ENCODE results near the gene CHCHD2. TPM values are rescaled to one million over a fixed set of nuclear protein-coding genes. Genes with fewer than 3 reads are reported as not detected.
A peak's percentile ranks its signal among the peaks of the same experiment; 100 is the strongest.

Gene CHCHD2
- total and polyA plus RNA-seq, 2 of the 8 experiments (the other 6 are each of a cell fraction or from before 2014, with no cell fraction given): 112 to 300 TPM

GRCh38 chr7:56092789-56093531, 13.3 kb downstream of the CHCHD2 start, which contains the start of gene PHKG1:
Gene PHKG1 (minus strand): TSS chr7:56092952. CDS start chr7:56088941, 4,011 bp downstream.
- H3K9me3 ChIP-seq (ENCODE audit: insufficient read depth in 2 of 2, low read depth in 1 of 2, low read length in 1 of 2): peaks cover 0 to 3% of the 10 kb centered on the region in 2 experiments; a peak in 2 of 4 replicates
- H3K23me2 ChIP-seq (ENCODE audit: low read depth, low read length): no peaks in the 10 kb centered on the region
- no peak within 1 kb of the TSS for H3K4me2 ChIP-seq (ENCODE audit: insufficient read depth in 1 of 2, low read depth in 2 of 2, low read length in 2 of 2)
- H4K8ac ChIP-seq (ENCODE audit: extremely low read depth, insufficient read depth, low read length): no peak within 1 kb of the TSS
- H3K4me1 ChIP-seq (replicated peaks in 1 of 4; ENCODE audit: control insufficient read depth in 3 of 4, insufficient read depth in 4 of 4, low read length in 3 of 4): no peaks in the 10 kb centered on the region
- FAIRE-seq: no peak
- no peak within 1 kb of the TSS for H2AK5ac ChIP-seq (ENCODE audit: low read depth, low read length)
- no peak within 1 kb of the TSS for H4K5ac ChIP-seq (ENCODE audit: insufficient read length, low read depth, low read length)
- no peak within 1 kb of the TSS for H2BK15ac ChIP-seq (ENCODE audit: low read length)
- H3K79me1 ChIP-seq (ENCODE audit: low read depth, low read length): no peaks in the 10 kb centered on the region
- no peak within 1 kb of the TSS for H3K14ac ChIP-seq (ENCODE audit: insufficient read length)
- no peak within 1 kb of the TSS for H3K9ac ChIP-seq (replicated peaks in 1 of 4; ENCODE audit: extremely low read depth in 1 of 4, low read depth in 3 of 4, low read length in 3 of 4)
- no peak within 1 kb of the TSS for H3K4ac ChIP-seq (replicated peaks; ENCODE audit: insufficient read length, low read depth, low read length)
- H3K79me2 ChIP-seq (ENCODE audit: control insufficient read depth in 1 of 2, insufficient read depth in 2 of 2, low read length in 2 of 2): no peaks in the 10 kb centered on the region
- no peaks in the 10 kb centered on the region for H3K36me3 ChIP-seq (ENCODE audit: control insufficient read depth in 2 of 4, insufficient read depth in 4 of 4, low read length in 3 of 4)
- H3K56ac ChIP-seq (replicated peaks; ENCODE audit: insufficient read length, low read depth, low read length): no peak within 1 kb of the TSS
- H2BK120ac ChIP-seq (replicated peaks; ENCODE audit: low read depth, low read length): no peak within 1 kb of the TSS
- H3K27ac ChIP-seq (ENCODE audit: low read depth, low read length): no peak within 1 kb of the TSS
- POLR2A ChIA-PET (ENCODE audit: partially characterized antibody): interaction anchor here (0.6 to 3.3 kb wide), 12 partner anchors 8 to 1407 kb away, joined by 3 to 18 read pairs (median 4); partner anchors contain the start of genes CCT6A and PSPH
- no peak within 1 kb of the TSS for H2BK12ac ChIP-seq (ENCODE audit: low read depth, low read length)
- WGBS, 2 experiments (ENCODE audit: extremely low coverage in 1 of 2, insufficient coverage in 1 of 2, insufficient read length in 1 of 2, insufficient replicate concordance in 2 of 2, low coverage in 1 of 2, low lambda C conversion rate in 2 of 2, missing lambda C conversion rate in 1 of 2): 85% methylated on average over 17 of the region's 19 CpGs; no CpG with 5 or more reads in 1 of the 2 experiments
- CTCF ChIA-PET (ENCODE audit: partially characterized antibody): interaction anchor here (1.0 to 3.8 kb wide), 6 partner anchors 10 to 118 kb away, joined by 3 to 23 read pairs (median 4); no protein-coding TSS in a partner anchor
- no peak within 1 kb of the TSS for H4K91ac ChIP-seq (replicated peaks; ENCODE audit: insufficient read length, low read length)
- H2BK20ac ChIP-seq (ENCODE audit: low read length): no peak within 1 kb of the TSS
- no peaks in the 10 kb centered on the region for H3K27me3 ChIP-seq (replicated peaks in 1 of 4; ENCODE audit: control insufficient read depth in 3 of 4, extremely low read depth in 1 of 4, insufficient read depth in 3 of 4, low read length in 3 of 4)
- H3K23ac ChIP-seq (ENCODE audit: insufficient read length): no peak within 1 kb of the TSS
- no peak within 1 kb of the TSS for H3K4me3 ChIP-seq (ENCODE audit: extremely low read depth in 1 of 4, insufficient read depth in 2 of 4, low read depth in 3 of 4, low read length in 4 of 4)
- no peaks in the 10 kb centered on the region for H4K20me1 ChIP-seq (replicated peaks in 1 of 2; ENCODE audit: control insufficient read depth in 1 of 2, insufficient read depth in 2 of 2, low read length in 2 of 2)
- DNase-seq (ENCODE audit: low read depth in 1 of 2, low spot score in 2 of 2): no peak
- no peak within 1 kb of the TSS for H2AFZ ChIP-seq (ENCODE audit: low read length)
- no peak within 1 kb of the TSS for H2BK5ac ChIP-seq (ENCODE audit: low read depth, low read length)
- H3K18ac ChIP-seq (ENCODE audit: extremely low read depth, low read length): no peak within 1 kb of the TSS
- TF ChIP-seq TBP (IDR thresholded peaks at IDR 0.05; ENCODE audit: low read depth, low read length) (no peak), SAP30 (IDR thresholded peaks at IDR 0.05; ENCODE audit: insufficient read depth, insufficient replicate concordance, low read length) (no peak), RNF2 (IDR thresholded peaks at IDR 0.05; ENCODE audit: borderline replicate concordance, low read depth, low read length, missing control alignments, poor library complexity, severe bottlenecking) (no peak), RAD21 (IDR thresholded peaks at IDR 0.05 in 1 of 2, conservative IDR thresholded peaks at IDR 0.05 in 1 of 2; ENCODE audit: low read depth in 2 of 2, low read length in 2 of 2) (peak; percentile 55 to 65), NRF1 (IDR thresholded peaks at IDR 0.05; ENCODE audit: low read depth, low read length) (no peak), POLR2A (IDR thresholded peaks at IDR 0.05; ENCODE audit: control extremely low read depth in 1 of 2, low read depth in 2 of 2, low read length in 2 of 2) (0 out of 3 replicates have a peak, but pooled peaks of 1 of the 2 experiments have one; percentile 17), EGR1 (IDR thresholded peaks at IDR 0.05; ENCODE audit: borderline replicate concordance, low read depth, low read length) (no peak), TCF12 (IDR thresholded peaks at IDR 0.05; ENCODE audit: low read depth, low read length) (no peak)
- TF ChIP-seq, protein P1, sequence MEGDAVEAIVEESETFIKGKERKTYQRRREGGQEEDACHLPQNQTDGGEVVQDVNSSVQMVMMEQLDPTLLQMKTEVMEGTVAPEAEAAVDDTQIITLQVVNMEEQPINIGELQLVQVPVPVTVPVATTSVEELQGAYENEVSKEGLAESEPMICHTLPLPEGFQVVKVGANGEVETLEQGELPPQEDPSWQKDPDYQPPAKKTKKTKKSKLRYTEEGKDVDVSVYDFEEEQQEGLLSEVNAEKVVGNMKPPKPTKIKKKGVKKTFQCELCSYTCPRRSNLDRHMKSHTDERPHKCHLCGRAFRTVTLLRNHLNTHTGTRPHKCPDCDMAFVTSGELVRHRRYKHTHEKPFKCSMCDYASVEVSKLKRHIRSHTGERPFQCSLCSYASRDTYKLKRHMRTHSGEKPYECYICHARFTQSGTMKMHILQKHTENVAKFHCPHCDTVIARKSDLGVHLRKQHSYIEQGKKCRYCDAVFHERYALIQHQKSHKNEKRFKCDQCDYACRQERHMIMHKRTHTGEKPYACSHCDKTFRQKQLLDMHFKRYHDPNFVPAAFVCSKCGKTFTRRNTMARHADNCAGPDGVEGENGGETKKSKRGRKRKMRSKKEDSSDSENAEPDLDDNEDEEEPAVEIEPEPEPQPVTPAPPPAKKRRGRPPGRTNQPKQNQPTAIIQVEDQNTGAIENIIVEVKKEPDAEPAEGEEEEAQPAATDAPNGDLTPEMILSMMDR (IDR thresholded peaks at IDR 0.05; ENCODE audit: control extremely low read depth in 1 of 3, insufficient read depth in 1 of 3, low read depth in 1 of 3, low read length in 3 of 3): peak; percentile 44 to 60 (median 57)

Data from H1 (cell line).